HFFc6 (cell line): ENCODE results near the gene RBPJL. TPM values are rescaled to one million over a fixed set of nuclear protein-coding genes. Genes with fewer than 3 reads are reported as not detected.

Experiments
- DNase-seq: peaks from one replicate; pipeline ENCODE4 v3.0.0-alpha.2; 2018
- H3K27ac Mint-ChIP-seq: 2 replicates; pipeline ENCODE4 v1.8.0; 2020; ENCODE audit warnings: mild to moderate bottlenecking, mixed read lengths
- H3K27me3 Mint-ChIP-seq: 2 replicates; pipeline ENCODE4 v1.8.0; 2021; ENCODE audit warnings: mild to moderate bottlenecking, moderate library complexity, mixed read lengths; ENCODE audit not compliant: insufficient read depth
- H3K36me3 Mint-ChIP-seq: 2 replicates; pipeline ENCODE4 v1.8.0; 2021; ENCODE audit warnings: low read depth, mixed read lengths
- H3K4me1 Mint-ChIP-seq: 2 replicates; pipeline ENCODE4 v1.8.0; 2020; ENCODE audit warnings: low read depth, mixed read lengths
- H3K4me3 Mint-ChIP-seq: 2 replicates; pipeline ENCODE4 v1.8.0; 2020; ENCODE audit warnings: mild to moderate bottlenecking, moderate library complexity, mixed read lengths
- H3K9me3 Mint-ChIP-seq: 2 replicates; pipeline ENCODE4 v1.8.0; 2020; ENCODE audit warnings: mild to moderate bottlenecking, mixed read lengths
- CTCF ChIP-seq: fragments of 200-600 bp; sonication (generic); IDR thresholded peaks from 2 replicates; pipeline ENCODE4 v1.5.0; 2021; ENCODE audit warnings: antibody characterized with exemption, mild to moderate bottlenecking
- total RNA-seq, 6 experiments: library from RNA; stranded (reverse); fragmentation: NEBNext Ultra II Directional; extraction: Animal tissue kit (Norgen Biotek cat#: 25700); gene quantifications; 2 replicates in 1 of 6; 3 replicates in 5 of 6; pipeline ENCODE4 v1.2.3, GENCODE V29; 2021

RBPJL gene
- total RNA-seq, 6 experiments from 2014 or later, result not detected

GRCh38 chr20:45300961-45301360 is 5.7 kb upstream of the RBPJL start:
- Mint-ChIP-seq H3K4me1 (peaks cover 8% of the 10 kb centered on the region), H3K36me3 (no peaks in the 10 kb centered on the region), H3K27me3 (peaks cover 32% of the 10 kb centered on the region), H3K4me3 (no peak overlapping the region), H3K9me3 (no peaks in the 10 kb centered on the region; the same call in 1 of the 2 replicates), H3K27ac (no peak overlapping the region)
- TF ChIP-seq CTCF, result peak; percentile 63
- peak; percentile 32 for DNase-seq

- TF ChIP-seq CTCF, result no peak
- Mint-ChIP-seq H3K4me3 (no peak overlapping the region), H3K27me3 (peaks cover 32% of the 10 kb centered on the region)
Observed at GRCh38 chr20:45301824-45302271, 4.8 kb upstream of the RBPJL start.

GRCh38 chr20:45303586-45304463 is 2.8 kb upstream of the RBPJL start:
- no peak for DNase-seq
- Mint-ChIP-seq H3K9me3 (no peaks in the 10 kb centered on the region; the same call in 1 of the 2 replicates), H3K4me3 (no peak overlapping the region), H3K4me1 (peaks cover 8% of the 10 kb centered on the region), H3K27ac (no peak overlapping the region), H3K27me3 (peaks cover 30% of the 10 kb centered on the region), H3K36me3 (no peaks in the 10 kb centered on the region)
- TF ChIP-seq CTCF, result no peak

More at GRCh38 chr20:45301824-45302271, 4.8 kb upstream of the RBPJL start:
- Mint-ChIP-seq H3K36me3 (no peaks in the 10 kb centered on the region), H3K9me3 (no peaks in the 10 kb centered on the region; the same call in 1 of the 2 replicates), H3K4me1 (peaks cover 8% of the 10 kb centered on the region), H3K27ac (no peak overlapping the region)
- DNase-seq, result no peak

- TF ChIP-seq CTCF, result no peak
- H3K27ac Mint-ChIP-seq, result no peak overlapping the region
- no peaks in the 10 kb centered on the region; the same call in 1 of the 2 replicates for H3K9me3 Mint-ChIP-seq
- H3K4me3 Mint-ChIP-seq, result no peak overlapping the region
- H3K4me1 Mint-ChIP-seq, result peaks cover 8% of the 10 kb centered on the region
- H3K36me3 Mint-ChIP-seq, result no peaks in the 10 kb centered on the region
- no peak for DNase-seq
- H3K27me3 Mint-ChIP-seq, result peaks cover 28% of the 10 kb centered on the region
Observed at GRCh38 chr20:45304464-45304999, 2.1 kb upstream of the RBPJL start.

- Mint-ChIP-seq H3K27me3 (peaks cover 28% of the 10 kb centered on the region), H3K4me1 (peaks cover 8% of the 10 kb centered on the region), H3K36me3 (no peaks in the 10 kb centered on the region), H3K9me3 (no peaks in the 10 kb centered on the region; the same call in 1 of the 2 replicates), H3K4me3 (no peak overlapping the region), H3K27ac (no peak overlapping the region)
- TF ChIP-seq CTCF, result no peak
- no peak for DNase-seq
Observed at GRCh38 chr20:45305262-45305661, 1.4 kb upstream of the RBPJL start.
